Kidney epithelial cell (primary cell): ENCODE data around the gene LNX1. TPM values are rescaled to one million over a fixed set of nuclear protein-coding genes. Genes with fewer than 3 reads are reported as not detected.

Experiments
- DNase-seq: peaks from one replicate; pipeline ENCODE4 v3.0.0-alpha.2; 2010; ENCODE audit warnings: low read depth
- H3K27me3 ChIP-seq: 2 replicates; pipeline ENCODE4 v1.6.0; 2011; ENCODE audit warnings: low read length; ENCODE audit not compliant: control insufficient read depth, insufficient read depth
- H3K36me3 ChIP-seq: 2 replicates; pipeline ENCODE4 v1.5.1; 2011; ENCODE audit warnings: low read length; ENCODE audit not compliant: control insufficient read depth, insufficient read depth
- H3K4me3 ChIP-seq: 2 replicates; pipeline ENCODE4 v1.5.1; 2011; ENCODE audit warnings: low read depth, mild to moderate bottlenecking, control low read depth, low read length
- CTCF ChIP-seq: IDR thresholded peaks from 2 replicates; pipeline ENCODE4 v1.5.1; 2011; ENCODE audit warnings: mild to moderate bottlenecking, moderate library complexity, low read length, control low read depth, inconsistent platforms; ENCODE audit not compliant: insufficient read depth, poor library complexity, severe bottlenecking
- total RNA-seq: library from RNA; depleted of rRNA; stranded (reverse); fragments of >200 nt; gene quantifications from 2 replicates; pipeline ENCODE4 v1.2.3, GENCODE V29; 2015

Gene LNX1
- total RNA-seq, 1 donor from 2014 or later: 6.9 TPM

- no peak for DNase-seq
- H3K4me3 ChIP-seq: peak overlapping the region; percentile 31
- H3K27me3 ChIP-seq: no peaks in the 10 kb centered on the region
- H3K36me3 ChIP-seq: no peaks in the 10 kb centered on the region
- no peak for TF ChIP-seq CTCF
Measured at GRCh38 chr4:53592686-53593501, 1.6 kb upstream of the LNX1 start.

DNA sequence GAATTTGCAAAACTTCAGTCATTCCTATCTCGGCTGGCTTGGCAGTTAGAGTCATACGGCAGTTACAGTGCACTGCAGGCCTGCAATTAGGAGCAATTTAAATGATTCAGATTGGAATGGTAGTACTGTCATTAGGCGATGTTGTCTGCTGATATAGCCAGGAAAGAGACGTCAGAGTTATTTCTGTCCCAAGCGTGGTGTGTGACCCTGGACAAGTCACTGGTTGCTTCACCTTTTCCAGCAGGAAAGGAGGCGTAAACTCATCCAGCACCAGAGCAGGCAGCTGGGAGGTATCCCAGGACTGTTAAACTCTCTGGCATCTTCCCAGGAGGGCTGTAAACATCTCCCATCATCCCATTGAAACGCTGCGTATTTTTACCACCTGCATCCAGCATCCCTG, 836 bp upstream of the LNX1 start:
- Histone ChIP-seq H3K27me3 (no peaks in the 10 kb centered on the region), H3K4me3 (no peak overlapping the region), H3K36me3 (no peaks in the 10 kb centered on the region)
- TF ChIP-seq CTCF: no peak
- DNase-seq: no peak

DNA sequence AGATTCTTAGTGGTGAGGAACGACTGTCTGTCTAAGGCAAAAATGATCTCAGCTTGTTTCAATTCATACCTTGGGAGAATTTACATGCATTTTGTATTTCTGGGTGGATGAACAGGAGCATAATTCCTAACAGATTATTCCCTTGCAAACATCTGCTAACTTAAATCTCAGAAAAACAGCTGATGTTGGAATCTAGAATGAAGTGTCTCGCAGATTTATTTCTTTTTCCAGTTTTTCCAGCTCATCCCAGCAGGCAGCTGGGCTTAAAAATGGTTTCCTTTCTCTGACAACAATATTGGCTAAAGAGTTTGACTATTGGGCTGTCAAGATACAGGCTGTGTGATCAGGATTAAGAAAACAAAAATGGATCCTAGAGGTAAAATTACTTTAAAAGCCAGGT, 1.1 kb downstream of the LNX1 start:
- no peak for TF ChIP-seq CTCF
- H3K36me3 ChIP-seq: no peaks in the 10 kb centered on the region
- no peak overlapping the region for H3K4me3 ChIP-seq
- H3K27me3 ChIP-seq: no peaks in the 10 kb centered on the region
- no peak for DNase-seq

GRCh38 chr4:53589511-53589910, 1.8 kb downstream of the LNX1 start:
- Histone ChIP-seq H3K36me3 (no peaks in the 10 kb centered on the region), H3K27me3 (no peaks in the 10 kb centered on the region), H3K4me3 (no peak overlapping the region)
- no peak for TF ChIP-seq CTCF
- DNase-seq: no peak

DNA sequence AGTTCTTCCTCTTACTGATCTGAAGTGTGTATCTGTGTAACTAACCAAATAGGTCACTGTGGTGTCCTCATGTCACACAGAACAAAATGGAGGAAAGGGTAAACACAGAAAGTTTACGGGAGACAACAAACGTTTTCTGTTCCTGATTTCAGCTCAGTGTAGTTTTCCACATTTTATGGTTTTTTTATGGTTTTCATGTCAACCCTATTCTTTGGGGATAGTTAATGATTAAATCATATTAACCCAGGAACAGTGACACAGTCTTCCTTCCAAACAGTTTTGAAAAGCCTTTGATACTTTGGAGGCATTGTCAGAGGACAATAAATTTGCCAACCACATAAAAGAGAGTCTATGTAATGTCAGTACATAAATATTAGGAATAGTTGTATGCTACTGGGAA, 4.2 kb downstream of the LNX1 start:
- H3K36me3 ChIP-seq: no peaks in the 10 kb centered on the region
- H3K4me3 ChIP-seq: no peak overlapping the region
- DNase-seq: no peak

More for the DNA sequence above, 4.2 kb downstream of the LNX1 start:
- no peaks in the 10 kb centered on the region for H3K27me3 ChIP-seq
- no peak for TF ChIP-seq CTCF
